Measurements from ENCODE around the gene EBF3. TPM values are rescaled to one million over a fixed set of nuclear protein-coding genes. Genes with fewer than 3 reads are reported as not detected.
A peak's percentile ranks its signal among the peaks of the same experiment; 100 is the strongest.

The EBF3 gene
- total RNA-seq, 1 donor from 2014 or later, result 1.2 TPM

DNA sequence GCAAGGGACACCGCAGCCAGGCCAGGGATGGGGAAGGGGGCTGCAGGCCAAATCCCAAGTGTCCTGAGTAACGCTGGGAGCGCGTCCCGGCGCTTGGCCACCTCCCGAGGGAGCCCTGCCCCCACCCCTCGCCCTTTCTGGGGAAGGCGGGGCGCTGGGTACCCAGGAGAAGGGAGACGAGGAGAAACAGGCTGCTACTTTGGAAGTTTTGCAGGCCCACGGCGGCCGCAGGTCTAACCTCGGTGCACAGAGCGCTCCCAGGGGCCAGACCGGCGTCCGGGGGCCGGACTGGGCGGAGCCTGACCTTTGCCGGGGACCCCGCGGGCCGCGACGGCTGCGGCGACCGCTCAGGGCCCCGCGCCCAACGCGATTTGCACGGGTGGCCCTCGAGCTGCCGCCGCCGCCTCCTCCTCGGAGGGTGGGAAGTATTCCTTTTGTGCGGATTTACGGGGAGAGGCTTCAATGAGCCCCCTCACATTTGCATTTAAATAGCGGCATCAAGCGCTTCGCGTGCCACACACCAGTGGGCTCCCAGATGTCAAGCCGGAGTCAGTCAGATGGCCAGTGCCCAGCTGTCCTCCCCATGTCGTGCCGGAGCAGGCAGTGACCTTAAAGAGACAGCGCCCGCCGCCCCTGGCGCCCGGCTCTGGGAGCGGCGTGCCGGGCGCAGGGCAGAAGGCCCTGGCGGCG is 3.0 kb upstream of the EBF3 start:
- Mint-ChIP-seq H3K27ac (no peak overlapping the region), H3K36me3 (no peaks in the 10 kb centered on the region), H3K27me3 (ENCODE audit: low read depth) (peaks cover 81% of the 10 kb centered on the region), H3K4me3 (no peak overlapping the region), H3K4me1 (peaks cover 28% of the 10 kb centered on the region), H3K9me3 (no peaks in the 10 kb centered on the region)
- TF ChIP-seq, protein P1, sequence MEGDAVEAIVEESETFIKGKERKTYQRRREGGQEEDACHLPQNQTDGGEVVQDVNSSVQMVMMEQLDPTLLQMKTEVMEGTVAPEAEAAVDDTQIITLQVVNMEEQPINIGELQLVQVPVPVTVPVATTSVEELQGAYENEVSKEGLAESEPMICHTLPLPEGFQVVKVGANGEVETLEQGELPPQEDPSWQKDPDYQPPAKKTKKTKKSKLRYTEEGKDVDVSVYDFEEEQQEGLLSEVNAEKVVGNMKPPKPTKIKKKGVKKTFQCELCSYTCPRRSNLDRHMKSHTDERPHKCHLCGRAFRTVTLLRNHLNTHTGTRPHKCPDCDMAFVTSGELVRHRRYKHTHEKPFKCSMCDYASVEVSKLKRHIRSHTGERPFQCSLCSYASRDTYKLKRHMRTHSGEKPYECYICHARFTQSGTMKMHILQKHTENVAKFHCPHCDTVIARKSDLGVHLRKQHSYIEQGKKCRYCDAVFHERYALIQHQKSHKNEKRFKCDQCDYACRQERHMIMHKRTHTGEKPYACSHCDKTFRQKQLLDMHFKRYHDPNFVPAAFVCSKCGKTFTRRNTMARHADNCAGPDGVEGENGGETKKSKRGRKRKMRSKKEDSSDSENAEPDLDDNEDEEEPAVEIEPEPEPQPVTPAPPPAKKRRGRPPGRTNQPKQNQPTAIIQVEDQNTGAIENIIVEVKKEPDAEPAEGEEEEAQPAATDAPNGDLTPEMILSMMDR (IDR thresholded peaks at IDR 0.05; ENCODE audit: unreplicated experiment), result no peak
- no peak for DNase-seq (ENCODE audit: low spot score in 2 of 2, unreplicated experiment in 2 of 2)

DNA sequence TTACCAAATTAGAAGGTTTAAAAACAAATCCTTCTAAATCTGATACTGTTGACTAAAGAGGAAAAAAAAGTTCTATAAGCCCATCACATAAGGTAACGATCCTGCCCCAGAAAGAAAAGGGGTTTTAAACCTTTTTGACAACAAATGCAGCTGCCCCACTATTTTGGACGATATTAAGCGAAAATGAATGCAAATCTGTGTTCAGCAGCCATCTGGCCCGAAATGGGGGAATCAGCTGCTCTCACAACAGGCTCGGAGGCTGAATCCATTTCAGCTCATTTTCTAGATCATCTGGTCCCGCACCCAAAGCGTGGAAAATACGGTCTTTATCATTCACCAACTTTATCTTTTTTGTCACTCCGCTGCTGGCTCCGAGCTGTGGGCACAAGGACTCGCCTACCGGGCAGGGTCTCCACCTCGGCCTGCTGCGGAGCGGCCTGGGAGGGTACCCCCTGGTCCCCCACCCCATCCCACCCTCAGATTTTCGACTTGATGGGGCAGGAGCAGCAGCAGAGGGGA is 2.4 kb upstream of the EBF3 start:
- H3K36me3 Mint-ChIP-seq, result no peaks in the 10 kb centered on the region
- H3K9me3 Mint-ChIP-seq, result no peaks in the 10 kb centered on the region
- no peak overlapping the region for H3K4me3 Mint-ChIP-seq
- peaks cover 83% of the 10 kb centered on the region for H3K27me3 Mint-ChIP-seq (ENCODE audit: low read depth)
- H3K27ac Mint-ChIP-seq, result no peak overlapping the region
- peaks cover 25% of the 10 kb centered on the region for H3K4me1 Mint-ChIP-seq
- TF ChIP-seq, protein P1 (IDR thresholded peaks at IDR 0.05; ENCODE audit: unreplicated experiment), result no peak
- DNase-seq (ENCODE audit: low spot score in 2 of 2, unreplicated experiment in 2 of 2), result no peak

DNA sequence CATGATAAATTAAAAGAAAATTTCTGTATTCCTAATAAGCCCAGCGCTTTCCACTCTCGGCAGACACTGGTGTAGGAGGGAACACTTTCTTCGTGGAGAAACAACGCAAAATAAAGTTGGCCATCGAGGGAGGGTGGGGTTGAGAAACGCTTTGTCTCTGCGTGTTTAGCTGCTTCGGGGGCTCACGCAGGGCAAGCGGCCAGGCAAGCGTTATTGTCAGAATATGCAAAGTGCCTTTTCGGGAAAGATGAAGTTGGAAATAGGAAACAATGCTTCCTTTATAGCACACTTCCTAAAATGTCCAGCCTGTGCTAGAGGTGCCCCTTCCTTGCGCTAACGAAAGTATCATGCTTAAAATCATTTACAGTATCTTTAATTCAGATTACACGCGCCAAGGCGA is 1.9 kb upstream of the EBF3 start:
- Mint-ChIP-seq H3K36me3 (no peaks in the 10 kb centered on the region), H3K9me3 (no peaks in the 10 kb centered on the region), H3K4me3 (no peak overlapping the region), H3K27me3 (ENCODE audit: low read depth) (peaks cover 85% of the 10 kb centered on the region), H3K27ac (no peak overlapping the region), H3K4me1 (peaks cover 24% of the 10 kb centered on the region)
- TF ChIP-seq, protein P1 (IDR thresholded peaks at IDR 0.05; ENCODE audit: unreplicated experiment), result no peak
- no peak for DNase-seq (ENCODE audit: low spot score in 2 of 2, unreplicated experiment in 2 of 2)

DNA sequence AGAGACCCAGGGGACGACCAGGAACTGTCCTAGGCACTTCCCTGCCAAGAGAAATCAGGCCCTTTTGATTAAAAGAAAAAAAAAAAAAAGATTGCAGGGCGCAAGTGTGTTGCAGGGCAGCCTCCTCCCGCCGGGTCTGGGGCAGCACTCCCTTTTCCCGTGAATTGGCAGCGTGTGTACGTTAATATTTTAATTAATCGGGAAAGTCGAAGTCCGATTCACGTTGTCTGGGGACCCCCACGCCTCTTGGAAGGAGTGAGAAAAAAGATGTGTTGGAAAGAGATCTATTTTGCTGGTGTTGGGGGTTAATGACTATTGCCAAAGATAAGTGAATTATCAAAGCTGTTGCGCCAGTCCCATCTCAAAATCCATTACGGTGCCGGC is 1.3 kb upstream of the EBF3 start:
- peaks cover 85% of the 10 kb centered on the region for H3K27me3 Mint-ChIP-seq (ENCODE audit: low read depth)
- H3K4me3 Mint-ChIP-seq, result no peak overlapping the region
- no peaks in the 10 kb centered on the region for H3K9me3 Mint-ChIP-seq
- peaks cover 24% of the 10 kb centered on the region for H3K4me1 Mint-ChIP-seq
- no peak for DNase-seq (ENCODE audit: low spot score in 2 of 2, unreplicated experiment in 2 of 2)
- TF ChIP-seq, protein P1 (IDR thresholded peaks at IDR 0.05; ENCODE audit: unreplicated experiment), result no peak
- H3K27ac Mint-ChIP-seq, result no peak overlapping the region
- H3K36me3 Mint-ChIP-seq, result no peaks in the 10 kb centered on the region

DNA sequence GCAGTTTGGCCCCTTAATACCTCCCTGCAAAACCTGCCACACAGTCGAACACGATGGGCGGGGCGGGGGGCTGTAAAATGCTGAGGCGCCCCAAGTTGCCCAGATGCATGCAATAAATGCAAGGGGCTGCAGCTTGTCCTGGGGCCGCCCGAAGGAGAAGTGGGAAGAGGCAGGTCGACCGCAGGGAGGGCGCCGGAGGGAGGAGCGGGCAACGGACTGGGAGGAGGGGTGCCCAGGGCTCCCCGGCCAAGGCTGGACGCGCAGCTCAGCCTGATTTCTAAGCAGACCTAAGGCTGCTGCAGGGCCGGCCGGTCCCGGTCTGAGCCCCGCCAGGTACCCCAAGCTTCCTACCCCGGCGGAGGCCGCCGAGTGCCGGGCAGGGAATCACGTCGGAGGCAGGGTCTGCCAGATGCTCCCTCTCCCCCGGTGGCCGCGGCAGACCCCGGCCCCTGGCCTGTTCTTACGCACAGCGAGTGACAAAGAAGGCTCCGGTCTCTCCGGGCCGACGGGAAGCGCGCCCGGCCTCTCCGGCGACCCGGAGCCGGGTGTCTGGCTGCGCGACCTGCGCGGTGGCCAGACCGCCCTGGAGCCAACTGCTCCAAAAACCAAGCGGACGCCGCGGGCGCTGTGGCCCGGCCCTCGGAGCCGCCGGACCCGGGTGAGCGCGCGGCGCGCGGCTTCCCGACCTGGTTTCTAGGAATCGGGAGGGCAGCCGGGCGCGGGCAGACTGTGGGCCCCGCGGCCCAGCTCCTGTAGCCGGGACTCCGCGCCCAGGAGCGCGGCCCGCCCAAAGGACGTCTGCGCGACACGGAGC is 744 bp upstream of the EBF3 start:
- H3K27me3 Mint-ChIP-seq (ENCODE audit: low read depth), result peaks cover 85% of the 10 kb centered on the region

More for the DNA sequence above, 744 bp upstream of the EBF3 start:
- H3K4me1 Mint-ChIP-seq, result peaks cover 22% of the 10 kb centered on the region
- H3K36me3 Mint-ChIP-seq, result no peaks in the 10 kb centered on the region
- no peak overlapping the region for H3K27ac Mint-ChIP-seq
- TF ChIP-seq, protein P1 (IDR thresholded peaks at IDR 0.05; ENCODE audit: unreplicated experiment), result no peak
- no peak for DNase-seq (ENCODE audit: low spot score in 2 of 2, unreplicated experiment in 2 of 2)
- H3K9me3 Mint-ChIP-seq, result no peaks in the 10 kb centered on the region
- peak overlapping the region; percentile 54 for H3K4me3 Mint-ChIP-seq
